Esophagus squamous epithelium (tissue), 4 donors: ENCODE data around the gene ARHGEF17.

ENCODE experiments used
- CTCF ChIP-seq, 6 experiments: fragments of 450-650 bp in 4 of 6; fragments of 200-600 bp in 2 of 6; sonication (generic) in 2 of 6; IDR thresholded peaks; one replicate each; pipeline ENCODE4 v1.5.1; 2016 to 2019; ENCODE audit warnings: antibody characterized with exemption in 6 of 6, mild to moderate bottlenecking in 4 of 6, moderate library complexity in 4 of 6
- POLR2A ChIP-seq, 4 donors: fragments of 450-650 bp; IDR thresholded peaks; one replicate each; pipeline ENCODE4 v1.6.1; 2017; ENCODE audit warnings: antibody characterized with exemption in 4 of 4, mild to moderate bottlenecking in 4 of 4, moderate library complexity in 3 of 4

- no peak for TF ChIP-seq POLR2A (IDR thresholded peaks at IDR 0.05)
- no peak for TF ChIP-seq CTCF (IDR thresholded peaks at IDR 0.05)
These were observed 23.3 kb downstream of the ARHGEF17 start for GRCh38 chr11:73331138-73331916.
